ENCODE results near the gene ADGRB2.

ADGRB2 gene

DNA sequence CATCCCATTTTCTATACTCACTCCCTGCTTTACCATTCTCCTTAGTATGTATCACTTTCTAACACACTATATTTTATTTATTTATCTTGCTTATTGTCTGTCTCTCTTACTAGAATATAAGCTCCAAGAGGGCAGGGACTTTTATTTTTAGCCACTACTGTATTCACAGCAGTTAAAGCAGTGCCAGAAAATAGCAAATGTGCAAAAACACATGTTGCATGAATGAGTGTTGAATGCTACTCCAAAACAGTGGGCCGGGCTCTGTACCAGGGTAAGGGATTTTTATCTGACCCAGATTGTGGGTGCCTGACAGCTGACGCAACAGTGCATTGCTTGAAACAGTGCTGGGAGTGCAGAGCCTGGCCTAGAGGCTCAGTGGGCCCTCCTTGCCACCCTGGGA, 85.0 kb downstream of the ADGRB2 start:
- DNase-seq (ENCODE audit: low read depth in 2 of 2): no peak

DNA sequence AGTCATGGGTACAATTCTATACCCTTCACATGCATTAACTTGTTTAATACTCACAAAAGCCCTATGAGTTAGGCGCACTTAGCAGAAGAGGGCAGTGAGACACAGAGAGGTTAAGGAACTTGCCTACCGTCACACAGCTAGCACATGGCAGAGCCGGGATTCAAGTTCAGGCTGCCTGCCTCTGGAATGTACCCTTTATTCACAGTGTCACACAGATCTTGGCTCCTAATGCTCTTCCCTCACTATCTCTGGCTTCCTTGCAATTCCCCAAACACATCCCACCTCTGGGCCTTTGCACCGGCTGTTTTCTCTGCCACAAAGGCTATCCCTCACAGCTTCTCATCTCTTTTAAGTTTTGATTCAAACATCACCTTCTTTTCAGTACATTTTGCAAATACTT, 85.5 kb downstream of the ADGRB2 start:
- no peak for DNase-seq (ENCODE audit: low read depth in 2 of 2)

DNA sequence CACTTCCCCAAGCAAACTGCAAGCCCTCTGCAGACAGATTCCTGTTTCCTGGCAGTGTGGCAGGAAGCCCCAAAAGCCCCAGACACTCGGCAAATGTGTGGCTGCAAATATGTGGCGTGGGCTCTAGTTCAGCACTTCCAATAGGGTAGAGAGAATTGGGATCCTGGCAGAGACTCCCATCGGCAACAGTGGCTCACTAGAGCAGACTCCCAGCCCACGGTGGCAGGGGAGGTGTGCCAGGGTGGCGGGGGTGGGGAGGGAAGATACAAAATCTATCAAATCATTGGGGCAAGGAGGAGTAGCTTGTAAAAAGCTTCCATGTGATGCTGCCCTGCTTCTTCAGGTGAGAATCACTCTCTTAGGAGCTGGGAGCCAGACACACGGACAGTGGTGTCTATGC, 86.2 kb downstream of the ADGRB2 start:
- no peak for DNase-seq (ENCODE audit: low read depth in 2 of 2)

DNA sequence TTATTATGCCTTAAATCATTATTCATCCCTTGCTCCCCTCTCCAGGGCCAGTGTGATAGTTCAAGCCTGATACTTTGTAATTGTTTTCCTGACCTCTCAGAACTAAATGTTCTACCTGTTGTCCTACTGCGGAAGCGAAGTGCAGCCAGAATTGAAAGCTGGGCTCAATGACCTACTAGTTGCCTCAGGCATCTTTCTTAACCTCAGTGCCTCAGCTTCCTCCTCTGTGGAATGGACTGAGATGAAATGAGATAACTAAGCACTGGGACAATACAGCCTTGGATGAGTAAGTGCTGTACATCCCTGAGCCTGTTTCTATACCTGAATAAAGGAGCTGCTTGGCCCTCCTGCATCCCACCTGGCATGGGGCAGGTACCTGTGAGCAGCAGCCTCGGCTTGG, 86.7 kb downstream of the ADGRB2 start:
- no peak for DNase-seq (ENCODE audit: low read depth in 2 of 2)

All from activated CD8-positive, alpha-beta memory T cell treated with anti-CD3 and anti-CD28 coated beads for 4 hours (primary cell).